Endothelial cell (in vitro differentiated cells): ENCODE data around the gene PERM1. TPM values are rescaled to one million over a fixed set of nuclear protein-coding genes. Genes with fewer than 3 reads are reported as not detected.

Source experiments
- DNase-seq: peaks from one replicate; pipeline ENCODE4 v3.0.0; 2021; ENCODE audit warnings: low spot score
- H3K27ac Mint-ChIP-seq: one replicate; pipeline ENCODE4 v1.8.0; 2021; ENCODE audit warnings: mixed read lengths, inconsistent platforms; ENCODE audit not compliant: unreplicated experiment
- H3K27me3 Mint-ChIP-seq: one replicate; pipeline ENCODE4 v1.8.0; 2021; ENCODE audit warnings: mild to moderate bottlenecking, moderate library complexity, mixed read lengths, inconsistent platforms; ENCODE audit not compliant: unreplicated experiment
- H3K36me3 Mint-ChIP-seq: one replicate; pipeline ENCODE4 v1.8.0; 2021; ENCODE audit warnings: mild to moderate bottlenecking, low read depth, mixed read lengths, inconsistent platforms; ENCODE audit not compliant: unreplicated experiment
- H3K4me1 Mint-ChIP-seq: one replicate; pipeline ENCODE4 v1.8.0; 2021; ENCODE audit warnings: mild to moderate bottlenecking, mixed read lengths, inconsistent platforms; ENCODE audit not compliant: unreplicated experiment
- H3K4me3 Mint-ChIP-seq: one replicate; pipeline ENCODE4 v1.8.0; 2021; ENCODE audit warnings: mild to moderate bottlenecking, mixed read lengths, inconsistent platforms; ENCODE audit not compliant: unreplicated experiment
- H3K9me3 Mint-ChIP-seq: one replicate; pipeline ENCODE4 v1.8.0; 2021; ENCODE audit warnings: mixed read lengths, inconsistent platforms; ENCODE audit not compliant: unreplicated experiment
- CTCF ChIP-seq: fragments of 200-600 bp; sonication (generic); IDR thresholded peaks from one replicate; pipeline ENCODE4 v1.5.0; 2021; ENCODE audit warnings: antibody characterized with exemption; ENCODE audit not compliant: unreplicated experiment
- total RNA-seq: library from RNA; stranded (reverse); fragmentation: NEBNext Ultra II Directional; extraction: Animal tissue kit (Norgen Biotek cat#: 25700); gene quantifications from one replicate; pipeline ENCODE4 v1.2.1, GENCODE V29; 2021; ENCODE audit not compliant: unreplicated experiment

Gene PERM1
- total RNA-seq, 1 donor from 2014 or later = not detected

- DNase-seq = no peak
- Mint-ChIP-seq H3K4me3 (no peak overlapping the region), H3K36me3 (no peaks in the 10 kb centered on the region), H3K27me3 (peaks cover 24% of the 10 kb centered on the region), H3K4me1 (no peaks in the 10 kb centered on the region), H3K27ac (no peak overlapping the region), H3K9me3 (no peaks in the 10 kb centered on the region)
- TF ChIP-seq CTCF = no peak
Observed at GRCh38 chr1:970973-971730, 10.7 kb downstream of the PERM1 start.

- H3K27me3 Mint-ChIP-seq = peaks cover 21% of the 10 kb centered on the region
- no peak overlapping the region for H3K4me3 Mint-ChIP-seq
- no peak for DNase-seq
- H3K36me3 Mint-ChIP-seq = no peaks in the 10 kb centered on the region
- TF ChIP-seq CTCF = no peak
- no peak overlapping the region for H3K27ac Mint-ChIP-seq
- no peaks in the 10 kb centered on the region for H3K4me1 Mint-ChIP-seq
- H3K9me3 Mint-ChIP-seq = no peaks in the 10 kb centered on the region
Observed at GRCh38 chr1:970242-970972, 11.5 kb downstream of the PERM1 start.

GRCh38 chr1:969260-969855 lies 12.5 kb downstream of the PERM1 start:
- DNase-seq = no peak
- Mint-ChIP-seq H3K27me3 (peaks cover 16% of the 10 kb centered on the region), H3K27ac (no peak overlapping the region), H3K9me3 (no peaks in the 10 kb centered on the region), H3K4me3 (no peak overlapping the region), H3K36me3 (no peaks in the 10 kb centered on the region), H3K4me1 (no peaks in the 10 kb centered on the region)
- no peak for TF ChIP-seq CTCF

- Mint-ChIP-seq H3K9me3 (no peaks in the 10 kb centered on the region), H3K4me1 (no peaks in the 10 kb centered on the region), H3K4me3 (no peak overlapping the region), H3K36me3 (no peaks in the 10 kb centered on the region), H3K27me3 (peaks cover 14% of the 10 kb centered on the region), H3K27ac (no peak overlapping the region)
- DNase-seq = no peak
- no peak for TF ChIP-seq CTCF
Observed at GRCh38 chr1:967466-968343, 14.2 kb downstream of the PERM1 start.
